Mesodermal cell (in vitro differentiated cells): Measurements from ENCODE around the gene SPAG6.
"Not testable (repeated sequence)": the region's sequence is repeated elsewhere in the genome, so short reads cannot be mapped to it uniquely, and the experiment has no call there.

Experiments used
- H3K27ac ChIP-seq: 2 replicates; pipeline ENCODE4 v1.7.0; 2013; ENCODE audit warnings: mild to moderate bottlenecking, low read depth, low read length, moderate library complexity; ENCODE audit not compliant: severe bottlenecking
- H3K36me3 ChIP-seq: 2 replicates; pipeline ENCODE4 v1.7.1; 2013; ENCODE audit warnings: mild to moderate bottlenecking, low read length, moderate library complexity; ENCODE audit not compliant: control insufficient read depth, insufficient read depth
- H3K4me1 ChIP-seq: one replicate; pipeline ENCODE4 v1.7.1; 2013; ENCODE audit warnings: mild to moderate bottlenecking, low read length; ENCODE audit not compliant: insufficient read depth, control insufficient read depth, poor library complexity, severe bottlenecking
- H3K4me3 ChIP-seq: 2 replicates; pipeline ENCODE4 v1.7.0; 2013; ENCODE audit warnings: low read length, control low read depth, mild to moderate bottlenecking; ENCODE audit not compliant: insufficient read depth, poor library complexity, severe bottlenecking; ENCODE audit errors: extremely low read depth
- H3K9me3 ChIP-seq: 2 replicates; pipeline ENCODE4 v1.7.1; 2013; ENCODE audit warnings: mild to moderate bottlenecking, low read length, moderate library complexity; ENCODE audit not compliant: control insufficient read depth
- WGBS, 2 experiments: methylation state at CpG; one replicate each; pipeline ENCODE4 v1.1.5; 2013; ENCODE audit warnings: missing lambda C conversion rate in 2 of 2; ENCODE audit not compliant: insufficient coverage in 2 of 2; 5-methylcytosine and 5-hydroxymethylcytosine counted together

The SPAG6 gene

DNA sequence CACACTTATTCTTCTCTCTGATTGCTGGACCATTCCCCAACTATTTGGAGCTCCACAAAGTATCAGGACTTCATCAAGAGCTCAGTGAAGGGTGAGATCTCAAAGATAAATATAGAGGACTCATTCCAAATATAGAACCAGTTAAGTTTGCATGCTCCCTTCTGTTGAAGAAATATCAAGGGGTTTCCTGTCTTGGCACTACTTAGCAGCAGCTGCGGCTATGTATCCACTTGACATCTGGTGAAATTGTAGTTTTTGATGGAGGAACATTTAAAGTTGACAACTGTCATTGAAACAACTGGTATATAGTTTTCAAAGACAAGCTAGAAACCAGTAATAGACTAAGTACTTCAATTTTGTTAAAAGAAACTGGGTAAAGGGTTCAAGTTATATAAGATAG is 1.0 kb upstream of the SPAG6 start:
- Histone ChIP-seq H3K4me1 (no peaks in the 10 kb centered on the region), H3K36me3 (no peaks in the 10 kb centered on the region), H3K4me3 (no peak overlapping the region), H3K27ac (no peak overlapping the region), H3K9me3 (no peaks in the 10 kb centered on the region)
- 67% methylated on average over 1 of the region's 1 CpG; no CpG with 5 or more reads in 1 of the 2 experiments for WGBS, 2 experiments

DNA sequence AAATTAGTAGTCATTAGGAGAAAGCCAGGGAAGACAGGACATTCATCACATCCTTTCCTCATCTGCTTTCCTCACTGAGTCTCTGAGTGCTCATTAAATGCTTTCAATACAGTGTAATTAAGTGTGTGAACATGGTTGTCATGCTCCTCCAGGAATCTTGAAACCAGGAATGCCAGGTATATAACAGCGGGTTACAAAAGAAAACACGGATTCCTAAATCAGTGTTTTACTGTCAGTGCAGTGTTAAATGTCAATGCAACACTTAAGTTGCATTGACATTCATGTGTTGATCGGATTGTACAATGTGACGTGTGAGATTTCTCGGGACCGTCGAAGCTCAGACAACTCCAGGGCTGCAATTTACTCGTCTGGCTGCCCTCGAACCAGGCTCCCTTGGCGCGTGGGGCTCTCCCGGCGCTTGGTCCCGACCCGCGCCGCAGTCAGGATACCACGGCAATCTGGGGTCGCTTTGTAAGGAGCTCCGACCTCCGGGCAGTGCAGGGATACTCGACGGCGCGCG is 455 bp upstream of the SPAG6 start:
- peak overlapping the region; percentile 16 for H3K4me3 ChIP-seq
- WGBS, 2 experiments: 7 to 9% methylated on average over 26 of the region's 26 CpGs

DNA sequence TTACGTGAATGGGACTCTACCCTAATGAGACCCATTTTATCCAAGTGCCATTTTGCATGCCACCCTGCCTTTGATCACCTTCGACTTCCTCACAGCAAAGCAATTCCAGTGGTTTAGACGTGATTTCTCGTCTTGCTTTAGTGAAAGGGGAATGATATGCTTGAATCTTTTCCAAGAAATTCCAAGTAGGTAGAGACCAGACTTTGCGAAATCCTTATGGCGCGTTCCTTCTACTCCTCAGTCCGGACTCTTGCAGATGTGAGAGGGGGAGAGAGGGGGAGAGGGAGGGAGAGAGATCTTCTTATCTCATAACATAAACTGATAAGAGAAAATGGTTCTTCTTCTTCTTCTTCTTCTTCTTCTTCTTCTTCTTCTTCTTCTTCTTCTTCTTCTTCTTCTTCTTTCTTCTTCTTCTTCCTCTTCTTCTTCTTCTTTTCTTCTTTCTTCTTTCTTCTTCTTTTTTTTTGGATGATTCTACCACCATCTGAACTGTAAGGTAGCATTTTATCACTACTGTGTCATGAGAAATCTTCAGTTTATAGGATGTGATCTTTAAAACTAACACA is 883 bp downstream of the SPAG6 start:
- no CpG with 5 or more reads among the region's 8 CpGs for WGBS, 2 experiments
- Histone ChIP-seq H3K9me3 (no peaks in the 10 kb centered on the region), H3K4me1 (no peaks in the 10 kb centered on the region), H3K36me3 (no peaks in the 10 kb centered on the region), H3K27ac (no peak overlapping the region), H3K4me3 (no peak overlapping the region)

More for the DNA sequence above, 455 bp upstream of the SPAG6 start:
- Histone ChIP-seq H3K27ac (no peak overlapping the region), H3K36me3 (no peaks in the 10 kb centered on the region), H3K9me3 (no peaks in the 10 kb centered on the region), H3K4me1 (no peaks in the 10 kb centered on the region)

DNA sequence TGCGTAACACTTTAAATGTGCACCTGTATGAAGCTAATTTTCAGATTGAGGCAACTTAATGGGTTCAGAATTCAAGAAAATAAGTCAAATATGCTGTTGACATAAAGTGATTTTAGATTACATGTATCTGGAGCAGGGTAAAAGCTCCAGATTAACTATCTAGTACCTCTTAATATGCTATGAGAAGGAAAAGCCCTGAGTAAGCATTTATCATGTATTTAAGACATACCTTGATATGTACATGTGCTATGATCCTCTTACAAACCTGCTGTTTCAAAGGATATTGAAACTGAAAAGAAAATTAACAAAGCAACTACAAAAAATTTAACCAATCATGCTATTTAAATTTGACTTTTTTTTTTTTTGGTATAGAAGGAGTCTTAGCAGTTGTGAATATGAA is 4.5 kb downstream of the SPAG6 start:
- 100% methylated on average over 1 of the region's 1 CpG for WGBS, 2 experiments

DNA sequence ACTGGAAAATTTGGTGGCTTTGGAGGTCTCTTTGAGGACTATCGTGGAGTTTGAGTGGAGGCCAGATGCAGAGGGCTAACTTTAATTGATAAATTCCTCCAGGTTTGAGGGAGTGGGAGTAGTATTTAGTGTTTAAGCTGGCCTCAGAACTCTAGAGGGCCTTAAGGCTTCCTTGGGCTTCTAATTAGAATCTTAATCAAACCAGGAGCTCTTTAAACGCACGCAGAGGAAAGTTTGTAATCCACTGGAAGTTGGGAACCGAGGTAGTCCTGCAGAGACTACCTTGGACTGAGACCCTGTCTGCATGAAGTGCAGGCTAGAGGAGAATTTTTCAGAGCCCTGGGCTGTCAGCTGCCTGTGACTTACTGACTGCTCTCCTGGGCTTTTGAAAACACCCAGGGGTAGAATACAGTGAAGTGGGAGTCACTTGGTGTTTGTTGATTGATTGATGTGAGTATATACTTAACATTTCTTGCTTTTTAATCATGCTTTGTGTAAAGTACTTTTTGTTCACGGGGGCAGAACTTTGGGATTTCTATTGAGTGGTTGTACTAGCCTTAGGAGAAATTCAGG is 5.9 kb downstream of the SPAG6 start:
- Histone ChIP-seq H3K9me3 (no peaks in the 10 kb centered on the region), H3K4me3 (no peak overlapping the region), H3K36me3 (no peaks in the 10 kb centered on the region), H3K4me1 (no peaks in the 10 kb centered on the region), H3K27ac (no peak overlapping the region)
- 95 to 96% methylated on average over 3 to 5 of the region's 5 CpGs for WGBS, 2 experiments

More for the DNA sequence above, 4.5 kb downstream of the SPAG6 start:
- Histone ChIP-seq H3K9me3 (no peaks in the 10 kb centered on the region), H3K36me3 (no peaks in the 10 kb centered on the region), H3K27ac (no peak overlapping the region), H3K4me3 (no peak overlapping the region), H3K4me1 (no peaks in the 10 kb centered on the region)

DNA sequence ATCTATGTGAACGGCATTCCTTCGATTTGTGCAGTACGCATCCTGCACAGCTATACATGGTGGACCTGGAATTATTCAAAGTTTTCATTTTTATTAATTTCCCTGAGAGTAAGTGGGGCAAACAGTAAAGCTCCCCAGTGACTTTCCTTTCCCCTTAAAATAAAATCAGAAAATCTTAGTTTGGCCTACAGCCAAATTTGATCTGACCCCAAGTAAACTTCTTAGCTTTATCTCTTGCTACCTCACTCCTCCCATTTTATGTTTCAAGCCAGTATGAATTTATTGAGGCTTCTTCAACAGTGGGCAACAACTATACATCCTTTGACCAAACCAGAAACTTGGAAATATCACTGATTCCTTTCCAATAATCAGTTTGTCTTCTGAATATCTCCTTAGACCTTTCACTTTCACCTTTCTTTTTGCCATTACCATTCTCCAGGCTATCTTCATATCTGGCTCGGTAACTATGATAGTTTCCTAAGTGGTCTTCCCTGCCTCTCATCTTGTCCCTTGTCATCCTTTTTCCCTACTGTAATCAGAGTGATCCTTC is 11.1 kb downstream of the SPAG6 start:
- WGBS, 2 experiments: 85 to 92% methylated on average over 3 of the region's 4 CpGs
- H3K4me1 ChIP-seq: no peaks in the 10 kb centered on the region
- H3K36me3 ChIP-seq: no peaks in the 10 kb centered on the region
- H3K4me3 ChIP-seq: no peak overlapping the region
- H3K27ac ChIP-seq: no peak overlapping the region
- H3K9me3 ChIP-seq: no peaks in the 10 kb centered on the region

DNA sequence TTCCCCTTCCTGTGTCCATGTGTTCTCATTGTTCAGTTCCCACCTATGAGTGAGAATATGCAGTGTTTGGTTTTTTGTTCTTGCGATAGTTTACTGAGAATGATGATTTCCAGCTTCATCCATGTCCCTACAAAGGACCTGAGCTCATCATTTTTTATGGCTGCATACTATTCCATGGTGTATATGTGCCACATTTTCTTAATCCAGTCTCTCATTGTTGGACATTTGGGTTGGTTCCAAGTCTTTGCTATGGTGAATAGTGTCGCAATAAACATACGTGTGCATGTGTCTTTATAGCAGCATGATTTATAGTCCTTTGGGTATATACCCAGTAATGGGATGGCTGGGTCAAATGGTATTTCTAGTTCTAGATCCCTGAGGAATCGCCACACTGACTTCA is 12.5 kb downstream of the SPAG6 start:
- not testable (repeated sequence) for H3K9me3 ChIP-seq, H3K27ac ChIP-seq, H3K36me3 ChIP-seq, H3K4me3 ChIP-seq, H3K4me1 ChIP-seq
- WGBS, 2 experiments: no CpG with 5 or more reads among the region's 4 CpGs

DNA sequence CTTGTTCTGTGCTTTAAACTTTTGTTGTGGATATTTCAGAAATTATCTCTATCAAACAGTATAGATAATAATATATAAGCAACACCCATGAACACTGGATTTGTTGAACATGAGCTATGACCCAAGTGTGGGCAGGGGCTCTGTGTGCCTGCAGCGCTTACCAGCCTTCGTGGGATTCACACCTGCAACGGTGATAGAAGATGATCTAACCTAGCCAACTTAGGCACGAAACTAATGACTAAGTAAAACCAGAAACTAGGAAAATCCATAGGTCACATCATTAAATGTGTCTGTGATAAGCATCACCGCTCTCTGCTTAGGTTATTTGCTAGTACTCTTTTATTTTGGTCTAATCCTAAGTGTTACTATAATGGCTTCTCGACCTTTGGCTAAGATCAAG is 18.0 kb downstream of the SPAG6 start:
- 83 to 100% methylated on average over 4 to 5 of the region's 6 CpGs for WGBS, 2 experiments
- Histone ChIP-seq H3K27ac (no peak overlapping the region), H3K4me3 (no peak overlapping the region), H3K36me3 (no peaks in the 10 kb centered on the region), H3K4me1 (no peaks in the 10 kb centered on the region), H3K9me3 (no peaks in the 10 kb centered on the region)

DNA sequence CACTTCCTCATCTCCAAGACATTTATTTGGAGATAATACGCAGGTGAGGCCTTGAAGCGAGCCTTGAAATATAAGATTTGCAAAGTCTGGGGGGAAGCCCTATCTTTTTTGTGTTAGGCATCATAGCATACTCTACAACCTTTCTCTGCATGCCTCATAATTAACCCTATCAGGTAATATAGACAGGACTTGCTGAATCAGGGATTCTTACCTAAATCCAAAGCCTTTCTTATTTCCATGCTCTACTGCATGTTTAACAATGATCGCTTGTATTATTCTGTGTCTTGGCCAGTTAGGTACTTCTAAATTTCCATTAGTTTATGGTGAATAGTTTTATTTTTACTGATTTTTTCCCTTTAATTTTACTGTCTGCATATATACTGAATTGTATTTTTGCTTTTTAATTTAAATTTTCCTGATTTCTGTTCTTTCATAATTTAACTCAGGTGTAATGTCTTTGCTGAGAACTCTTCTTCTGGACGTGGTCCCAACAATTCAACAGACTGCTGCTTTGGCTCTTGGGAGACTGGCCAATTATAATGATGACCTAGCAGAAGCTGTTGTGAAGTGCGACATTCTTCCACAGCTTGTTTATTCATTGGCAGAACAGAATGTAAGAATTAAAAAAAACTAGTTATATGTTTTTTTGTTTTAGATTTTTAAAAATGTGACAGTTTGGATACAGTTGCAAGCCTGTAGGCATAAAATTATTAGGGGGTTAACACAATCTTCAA is 19.3 kb downstream of the SPAG6 start:
- H3K9me3 ChIP-seq: no peaks in the 10 kb centered on the region
- H3K36me3 ChIP-seq: no peaks in the 10 kb centered on the region
- H3K4me3 ChIP-seq: no peak overlapping the region
- H3K4me1 ChIP-seq: no peaks in the 10 kb centered on the region
- WGBS, 2 experiments: 100% methylated on average over 1 of the region's 5 CpGs; no CpG with 5 or more reads in 1 of the 2 experiments
- no peak overlapping the region for H3K27ac ChIP-seq

DNA sequence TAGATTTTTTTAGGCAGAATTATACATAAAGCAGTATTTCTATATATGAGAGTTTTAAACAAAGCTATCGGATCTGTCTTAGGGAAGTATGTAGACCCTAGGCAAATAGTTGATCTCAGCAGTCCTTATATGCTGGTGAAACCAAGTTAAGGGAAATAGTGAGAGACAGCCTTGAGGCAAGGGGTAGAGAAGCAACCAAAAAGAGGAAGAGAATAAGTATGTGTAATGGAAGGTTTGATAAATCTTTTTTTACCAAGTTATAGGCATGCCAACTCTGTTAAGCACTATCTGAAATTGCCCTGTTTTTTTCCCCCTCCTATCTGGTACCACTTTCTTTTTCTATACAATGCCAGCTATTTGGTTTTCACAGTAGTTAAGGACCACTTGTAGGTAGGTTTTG is 19.9 kb downstream of the SPAG6 start:
- WGBS, 2 experiments: 86% methylated on average over 1 of the region's 1 CpG; no CpG with 5 or more reads in 1 of the 2 experiments
- H3K27ac ChIP-seq: no peak overlapping the region
- H3K36me3 ChIP-seq: no peaks in the 10 kb centered on the region
- no peak overlapping the region for H3K4me3 ChIP-seq
- no peaks in the 10 kb centered on the region for H3K9me3 ChIP-seq
- H3K4me1 ChIP-seq: no peaks in the 10 kb centered on the region
